CD14-positive monocyte (primary cell): ENCODE measurements around the gene BFAR. TPM values are rescaled to one million over a fixed set of nuclear protein-coding genes. Genes with fewer than 3 reads are reported as not detected.
A peak's percentile ranks its signal among the peaks of the same experiment; 100 is the strongest.
"Not testable (repeated sequence)": the region's sequence is repeated elsewhere in the genome, so short reads cannot be mapped to it uniquely, and the experiment has no call there.

ENCODE experiments used
- DNase-seq, 3 donors: peaks; one replicate each; pipeline ENCODE4 v3.0.0-alpha.2; 2011 to 2022
- H2AFZ ChIP-seq: 2 replicates; pipeline ENCODE4 v1.6.0; 2012; ENCODE audit warnings: mild to moderate bottlenecking, low read depth, low read length, inconsistent platforms; ENCODE audit not compliant: insufficient read depth, poor library complexity, severe bottlenecking
- H3K27ac ChIP-seq, 2 donors: 1 replicate in 1 of 2; 2 replicates in 1 of 2; pipeline ENCODE4 v1.5.1; 2012 to 2013; ENCODE audit warnings: low read length in 2 of 2, control low read depth in 1 of 2, inconsistent platforms in 1 of 2, low read depth in 1 of 2, mild to moderate bottlenecking in 1 of 2
- H3K27me3 ChIP-seq, 2 donors: one replicate each; pipeline versions ENCODE4 v1.6.0 to v1.6.1; 2011 to 2013; ENCODE audit warnings: low read length in 2 of 2; ENCODE audit not compliant: control insufficient read depth in 2 of 2, insufficient read depth in 2 of 2
- H3K36me3 ChIP-seq, 2 donors: replicated peaks in 1 of 2; 1 replicate in 1 of 2; 2 replicates in 1 of 2; pipeline versions ENCODE4 v1.5.1 to v1.6.1; 2012 to 2013; ENCODE audit warnings: low read length in 2 of 2, control low read depth in 1 of 2, inconsistent platforms in 1 of 2, mild to moderate bottlenecking in 1 of 2; ENCODE audit not compliant: insufficient read depth in 2 of 2, control insufficient read depth in 1 of 2
- H3K4me1 ChIP-seq, 2 donors: 1 replicate in 1 of 2; 2 replicates in 1 of 2; pipeline versions ENCODE4 v1.5.1 to v1.6.1; 2012 to 2013; ENCODE audit warnings: low read length in 2 of 2, control low read depth in 1 of 2, inconsistent platforms in 1 of 2, mild to moderate bottlenecking in 1 of 2, moderate library complexity in 1 of 2; ENCODE audit not compliant: insufficient read depth in 2 of 2, control insufficient read depth in 1 of 2
- H3K4me2 ChIP-seq: replicated peaks from 2 replicates; pipeline ENCODE3; 2012; ENCODE audit warnings: low read length, moderate library complexity, mild to moderate bottlenecking; ENCODE audit not compliant: poor library complexity, severe bottlenecking; ENCODE audit errors: extremely low read depth
- H3K4me3 ChIP-seq, 3 experiments: fragments of 200-600 bp in 1 of 3; sonication (generic) in 1 of 3; replicated peaks in 1 of 3; 1 replicate in 2 of 3; 2 replicates in 1 of 3; pipeline ENCODE4 v1.5.1; 2011 to 2013; ENCODE audit warnings: low read length in 3 of 3, mild to moderate bottlenecking in 3 of 3, control low read depth in 2 of 3, low read depth in 2 of 3, inconsistent platforms in 1 of 3, moderate library complexity in 1 of 3
- H3K79me2 ChIP-seq: 2 replicates; pipeline ENCODE4 v1.6.0; 2012; ENCODE audit warnings: mild to moderate bottlenecking, control low read depth, inconsistent platforms, low read length, moderate library complexity; ENCODE audit not compliant: insufficient read depth
- H3K9ac ChIP-seq: 2 replicates; pipeline ENCODE4 v1.6.0; 2017; ENCODE audit warnings: low read length, mild to moderate bottlenecking; ENCODE audit not compliant: insufficient read depth, poor library complexity, severe bottlenecking
- H3K9me3 ChIP-seq, 2 donors: replicated peaks in 1 of 2; 1 replicate in 1 of 2; 2 replicates in 1 of 2; pipeline versions ENCODE4 v1.5.1 to v1.6.1; 2012 to 2013; ENCODE audit warnings: low read length in 2 of 2, control low read depth in 1 of 2; ENCODE audit not compliant: control insufficient read depth in 1 of 2, insufficient read depth in 1 of 2
- H4K20me1 ChIP-seq: 2 replicates; pipeline ENCODE4 v1.6.0; 2012; ENCODE audit warnings: mild to moderate bottlenecking, low read length, control low read depth, moderate library complexity; ENCODE audit not compliant: insufficient read depth
- H3K27ac Mint-ChIP-seq, 7 donors: one replicate each; pipeline ENCODE4 v1.8.0; 2020; ENCODE audit warnings: mild to moderate bottlenecking in 7 of 7, mixed read lengths in 7 of 7, moderate library complexity in 6 of 7, inconsistent platforms in 2 of 7
- H3K27me3 Mint-ChIP-seq, 3 donors: one replicate each; pipeline ENCODE4 v1.8.0; 2021 to 2022; ENCODE audit warnings: low read depth in 3 of 3, mild to moderate bottlenecking in 3 of 3, mixed read lengths in 3 of 3, moderate library complexity in 3 of 3, inconsistent platforms in 1 of 3
- H3K36me3 Mint-ChIP-seq, 2 donors: one replicate each; pipeline ENCODE4 v1.8.0; 2020; ENCODE audit warnings: mixed read lengths in 2 of 2, inconsistent platforms in 1 of 2, mild to moderate bottlenecking in 1 of 2
- H3K4me1 Mint-ChIP-seq: one replicate; pipeline ENCODE4 v1.8.0; 2020; ENCODE audit warnings: mild to moderate bottlenecking, mixed read lengths
- H3K4me3 Mint-ChIP-seq, 2 donors: one replicate each; pipeline ENCODE4 v1.8.0; 2020; ENCODE audit warnings: mild to moderate bottlenecking in 2 of 2, mixed read lengths in 2 of 2, moderate library complexity in 1 of 2
- H3K9me3 Mint-ChIP-seq, 7 donors: one replicate each; pipeline ENCODE4 v1.8.0; 2020 to 2022; ENCODE audit warnings: mixed read lengths in 7 of 7, mild to moderate bottlenecking in 6 of 7, moderate library complexity in 6 of 7, inconsistent platforms in 2 of 7
- WGBS: methylation state at CpG from one replicate; pipeline ENCODE4 v1.1.5; 2013; ENCODE audit warnings: missing lambda C conversion rate; ENCODE audit not compliant: insufficient coverage; 5-methylcytosine and 5-hydroxymethylcytosine counted together
- intact Hi-C, 2 donors: fragments of 100-400 bp; cut with micrococcal nuclease; formaldehyde crosslinking; loops; one replicate each; pipeline versions ENCODE4 v1.15.0 to v1.15.1; 2023
- polyA plus RNA-seq, 3 donors: library from polyadenylated mRNA; depleted of rRNA in 1 of 3; unstranded in 2 of 3; stranded (reverse) in 1 of 3; fragments of 300-500 nt in 2 of 3; fragments of >200 nt in 1 of 3; fragmentation: Illumina TruSeq in 2 of 3; gene quantifications; 1 replicate in 2 of 3; 2 replicates in 1 of 3; pipeline ENCODE4 v1.2.3, GENCODE V29; 2012 to 2021
- TF ChIP-seq, protein P1 (sequence below): fragments of 200-600 bp; IDR thresholded peaks from one replicate; pipeline ENCODE4 v1.8.0; 2022; ENCODE audit warnings: antibody characterized with exemption, mild to moderate bottlenecking

BFAR gene
- polyA plus RNA-seq, 3 donors = 27.5 to 36.0 (median 28.6) TPM

DNA sequence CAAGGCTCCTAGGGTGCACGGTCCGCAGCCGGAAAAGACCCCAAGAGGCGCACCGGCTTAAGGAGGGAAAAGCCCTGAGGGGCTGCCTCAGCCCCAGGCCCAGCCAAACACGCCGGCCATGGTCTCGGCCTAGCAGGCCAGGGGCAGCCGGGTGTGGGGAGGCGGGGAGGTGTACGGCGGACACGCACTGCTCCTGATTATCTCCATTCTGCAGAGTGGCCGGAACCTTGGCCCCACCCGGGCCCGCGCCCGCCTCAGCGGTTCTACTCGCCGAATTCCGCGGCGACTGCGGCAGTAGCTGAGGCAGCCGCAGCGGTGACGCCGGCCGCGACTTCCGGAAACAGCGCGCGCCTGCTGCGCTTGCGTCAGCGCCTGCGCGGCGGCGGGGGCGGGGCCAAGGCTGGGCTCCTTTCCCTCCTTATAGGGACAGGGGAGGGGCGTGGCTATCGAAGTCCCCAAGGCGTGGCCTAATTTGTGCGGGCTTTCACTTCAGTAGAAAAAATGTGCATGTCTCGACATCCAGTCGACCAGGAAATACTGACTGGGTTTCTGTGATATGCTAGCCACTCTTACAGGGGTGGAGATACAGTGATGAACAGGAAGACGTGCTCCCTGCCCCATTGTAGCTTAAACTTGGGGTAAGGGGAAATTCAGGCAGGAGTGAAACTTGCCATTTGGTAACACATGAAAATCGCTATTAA is 2.7 kb upstream of the BFAR start, which contains the start of gene PARN:
PARN (minus strand) TSS at position 342 of the 701 bp plus-strand sequence; CDS start at position 207, 135 bp downstream.
- Mint-ChIP-seq H3K36me3 (peaks cover 25 to 28% of the 10 kb centered on the region in 2 donors), H3K4me1 (peaks cover 35% of the 10 kb centered on the region), H3K9me3 (peaks cover 0 to 3% (median 0%) of the 10 kb centered on the region in 7 donors), H3K4me3 (peak within 1 kb of the TSS; percentile 82 to 89), H3K27ac (peak within 1 kb of the TSS; percentile 95 to 100 (median 97)), H3K27me3 (no peaks in the 10 kb centered on the region)
- intact Hi-C loops = loop anchor here (5.0 to 10.0 kb wide), 5 partner anchors 345 to 1255 kb away; partner anchors contain the start of genes ERCC4 (in 2 of the 2), CEP20 (in 1 of the 2) and MARF1 (in 1 of the 2)
- peak; percentile 96 to 97 (median 97) for DNase-seq
- Histone ChIP-seq H3K36me3 (peaks cover 19 to 36% of the 10 kb centered on the region in 2 donors), H3K79me2 (peaks cover 49% of the 10 kb centered on the region), H3K4me1 (peaks cover 39 to 48% of the 10 kb centered on the region in 2 donors), H2AFZ (peak within 1 kb of the TSS; percentile 76), H3K9ac (peak within 1 kb of the TSS; percentile 95), H4K20me1 (peaks cover 11% of the 10 kb centered on the region), H3K4me3 (peak within 1 kb of the TSS; percentile 58 to 97 (median 83)), H3K4me2 (peak within 1 kb of the TSS; percentile 84), H3K27me3 (no peaks in the 10 kb centered on the region), H3K9me3 (no peaks in the 10 kb centered on the region), H3K27ac (peak within 1 kb of the TSS; percentile 84 to 93)
- WGBS = under 1% methylated on average over 50 of the region's 51 CpGs
- TF ChIP-seq, protein P1, sequence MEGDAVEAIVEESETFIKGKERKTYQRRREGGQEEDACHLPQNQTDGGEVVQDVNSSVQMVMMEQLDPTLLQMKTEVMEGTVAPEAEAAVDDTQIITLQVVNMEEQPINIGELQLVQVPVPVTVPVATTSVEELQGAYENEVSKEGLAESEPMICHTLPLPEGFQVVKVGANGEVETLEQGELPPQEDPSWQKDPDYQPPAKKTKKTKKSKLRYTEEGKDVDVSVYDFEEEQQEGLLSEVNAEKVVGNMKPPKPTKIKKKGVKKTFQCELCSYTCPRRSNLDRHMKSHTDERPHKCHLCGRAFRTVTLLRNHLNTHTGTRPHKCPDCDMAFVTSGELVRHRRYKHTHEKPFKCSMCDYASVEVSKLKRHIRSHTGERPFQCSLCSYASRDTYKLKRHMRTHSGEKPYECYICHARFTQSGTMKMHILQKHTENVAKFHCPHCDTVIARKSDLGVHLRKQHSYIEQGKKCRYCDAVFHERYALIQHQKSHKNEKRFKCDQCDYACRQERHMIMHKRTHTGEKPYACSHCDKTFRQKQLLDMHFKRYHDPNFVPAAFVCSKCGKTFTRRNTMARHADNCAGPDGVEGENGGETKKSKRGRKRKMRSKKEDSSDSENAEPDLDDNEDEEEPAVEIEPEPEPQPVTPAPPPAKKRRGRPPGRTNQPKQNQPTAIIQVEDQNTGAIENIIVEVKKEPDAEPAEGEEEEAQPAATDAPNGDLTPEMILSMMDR = no peak

DNA sequence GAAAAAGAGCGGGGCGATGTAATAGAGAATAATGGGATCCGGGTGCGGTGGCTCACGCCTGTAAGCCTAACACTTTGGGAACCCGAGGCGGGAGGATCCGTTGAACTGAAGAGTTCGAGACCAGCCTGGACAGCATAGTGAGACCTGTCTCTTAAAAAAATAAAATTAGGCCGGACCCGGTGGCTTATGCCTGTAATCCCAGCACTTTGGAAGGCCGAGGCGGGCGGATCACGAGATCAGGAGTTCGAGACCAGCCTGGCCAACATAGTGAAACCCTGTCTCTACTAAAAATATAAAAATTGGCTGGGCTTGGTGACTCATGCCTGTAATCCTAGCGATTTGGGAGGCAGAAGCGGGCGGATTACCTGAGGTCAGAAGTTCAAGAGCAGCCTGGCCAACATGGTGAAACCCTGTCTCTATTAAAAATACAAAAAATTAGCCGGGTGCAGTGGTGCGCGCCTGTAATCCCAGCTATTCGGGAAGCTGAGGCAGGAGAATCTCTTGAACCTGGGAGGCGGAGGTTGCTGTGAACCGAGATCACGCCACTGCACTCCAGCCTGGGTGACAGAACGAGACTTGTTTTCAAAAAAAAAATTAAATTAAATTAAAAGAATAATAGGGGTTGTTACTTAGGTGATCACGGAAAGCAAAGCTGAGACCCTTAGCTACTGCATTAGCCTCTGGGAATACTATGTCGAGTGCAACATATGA is 2.0 kb upstream of the BFAR start:
- Histone ChIP-seq H3K79me2 (peaks cover 56% of the 10 kb centered on the region), H4K20me1 (peaks cover 18% of the 10 kb centered on the region), H3K4me2 (peak overlapping the region; percentile 84), H3K4me3 (peak overlapping the region; percentile 29 to 97 (median 83)), H3K9ac (peak overlapping the region; percentile 95), H3K4me1 (peaks cover 39 to 48% of the 10 kb centered on the region in 2 donors), H3K36me3 (peaks cover 12 to 29% of the 10 kb centered on the region in 2 donors), H3K27ac (peak overlapping the region; percentile 84 to 93), H2AFZ (peak overlapping the region; percentile 76)
- not testable (repeated sequence) for H3K27me3 Mint-ChIP-seq, H3K9me3 Mint-ChIP-seq, H3K9me3 ChIP-seq, H3K27me3 ChIP-seq
- peak in 1 of 3 donors; percentile 3 for DNase-seq
- WGBS = 74% methylated on average over 18 of the region's 29 CpGs
- Mint-ChIP-seq H3K27ac (peak overlapping the region; percentile 97 to 100 (median 97)), H3K36me3 (peaks cover 19 to 21% of the 10 kb centered on the region in 2 donors), H3K4me3 (peak overlapping the region; percentile 82 to 83), H3K4me1 (peaks cover 38% of the 10 kb centered on the region)
- intact Hi-C loops = loop anchor here in 1 of 2 donors (5.0 to 10.0 kb wide), 3 partner anchors 708 to 1254 kb away; partner anchors contain the start of genes CEP20, ERCC4 and MARF1
